ENCODE measurements around the gene CPXM1.
A peak's percentile ranks its signal among the peaks of the same experiment; 100 is the strongest.

The CPXM1 gene

GRCh38 chr20:2752567-2753460 is 47.6 kb downstream of the CPXM1 start:
- TF ChIP-seq CTCF (conservative IDR thresholded peaks at IDR 0.05; ENCODE audit: low read depth, low read length) = peak; percentile 75
- no peak for DNase-seq (ENCODE audit: low read depth)
- H3K4me3 ChIP-seq (ENCODE audit: low read length) = no peak overlapping the region

- no peak for TF ChIP-seq CTCF (conservative IDR thresholded peaks at IDR 0.05; ENCODE audit: low read depth, low read length)
- DNase-seq (ENCODE audit: low read depth) = no peak
- H3K4me3 ChIP-seq (ENCODE audit: low read length) = no peak overlapping the region
These were observed 48.4 kb downstream of the CPXM1 start for GRCh38 chr20:2751878-2752566.

- TF ChIP-seq CTCF (conservative IDR thresholded peaks at IDR 0.05; ENCODE audit: low read depth, low read length) = no peak
- H3K4me3 ChIP-seq (ENCODE audit: low read length) = no peak overlapping the region
- no peak for DNase-seq (ENCODE audit: low read depth)
These were observed 49.0 kb downstream of the CPXM1 start for GRCh38 chr20:2751347-2751877.

GRCh38 chr20:2750491-2751251 is 49.8 kb downstream of the CPXM1 start:
- DNase-seq (ENCODE audit: low read depth) = no peak
- no peak for TF ChIP-seq CTCF (conservative IDR thresholded peaks at IDR 0.05; ENCODE audit: low read depth, low read length)
- H3K4me3 ChIP-seq (ENCODE audit: low read length) = no peak overlapping the region

- no peak overlapping the region for H3K4me3 ChIP-seq (ENCODE audit: low read length)
- no peak for DNase-seq (ENCODE audit: low read depth)
- no peak for TF ChIP-seq CTCF (conservative IDR thresholded peaks at IDR 0.05; ENCODE audit: low read depth, low read length)
These were observed 50.4 kb downstream of the CPXM1 start for GRCh38 chr20:2749951-2750490.

GRCh38 chr20:2749343-2749950 is 51.0 kb downstream of the CPXM1 start:
- H3K4me3 ChIP-seq (ENCODE audit: low read length) = no peak overlapping the region
- DNase-seq (ENCODE audit: low read depth) = no peak
- TF ChIP-seq CTCF (conservative IDR thresholded peaks at IDR 0.05; ENCODE audit: low read depth, low read length) = no peak
